22Rv1 (cell line): ENCODE data around the gene ENPP4.

ENCODE experiments used
- ZFX ChIP-seq: fragments of 450-650 bp; IDR thresholded peaks from 2 replicates; pipeline ENCODE4 v1.6.1; 2017; ENCODE audit warnings: antibody characterized with exemption, borderline replicate concordance
- TF ChIP-seq, protein P1 (sequence below): fragments of 450-650 bp; IDR thresholded peaks from 2 replicates; pipeline ENCODE4 v1.5.1; 2017; ENCODE audit warnings: mild to moderate bottlenecking

- TF ChIP-seq, protein P1, sequence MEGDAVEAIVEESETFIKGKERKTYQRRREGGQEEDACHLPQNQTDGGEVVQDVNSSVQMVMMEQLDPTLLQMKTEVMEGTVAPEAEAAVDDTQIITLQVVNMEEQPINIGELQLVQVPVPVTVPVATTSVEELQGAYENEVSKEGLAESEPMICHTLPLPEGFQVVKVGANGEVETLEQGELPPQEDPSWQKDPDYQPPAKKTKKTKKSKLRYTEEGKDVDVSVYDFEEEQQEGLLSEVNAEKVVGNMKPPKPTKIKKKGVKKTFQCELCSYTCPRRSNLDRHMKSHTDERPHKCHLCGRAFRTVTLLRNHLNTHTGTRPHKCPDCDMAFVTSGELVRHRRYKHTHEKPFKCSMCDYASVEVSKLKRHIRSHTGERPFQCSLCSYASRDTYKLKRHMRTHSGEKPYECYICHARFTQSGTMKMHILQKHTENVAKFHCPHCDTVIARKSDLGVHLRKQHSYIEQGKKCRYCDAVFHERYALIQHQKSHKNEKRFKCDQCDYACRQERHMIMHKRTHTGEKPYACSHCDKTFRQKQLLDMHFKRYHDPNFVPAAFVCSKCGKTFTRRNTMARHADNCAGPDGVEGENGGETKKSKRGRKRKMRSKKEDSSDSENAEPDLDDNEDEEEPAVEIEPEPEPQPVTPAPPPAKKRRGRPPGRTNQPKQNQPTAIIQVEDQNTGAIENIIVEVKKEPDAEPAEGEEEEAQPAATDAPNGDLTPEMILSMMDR: no peak
- TF ChIP-seq ZFX: no peak
These were observed 24.2 kb upstream of the ENPP4 start for GRCh38 chr6:46105568-46105967.
